Left renal pelvis (tissue), 4 donors: Measurements from ENCODE around the gene TXLNG. TPM values are rescaled to one million over a fixed set of nuclear protein-coding genes. Genes with fewer than 3 reads are reported as not detected.
"Not testable (repeated sequence)": the region's sequence is repeated elsewhere in the genome, so short reads cannot be mapped to it uniquely, and the experiment has no call there.

Experiments
- DNase-seq, 4 donors: peaks; one replicate each; pipeline ENCODE4 v3.0.0-alpha.2; 2013; ENCODE audit warnings: low read depth in 4 of 4, low spot score in 3 of 4
- polyA plus RNA-seq, 4 donors: library from polyadenylated mRNA; unstranded; fragments of 120-200 nt; gene quantifications; one replicate each; pipeline ENCODE4 v1.2.1, GENCODE V29; 2013; ENCODE audit not compliant: insufficient read length in 4 of 4

The TXLNG gene
- polyA plus RNA-seq, result 10 to 100 TPM; 13.9 to 17.7 (median 16.5) TPM

DNA sequence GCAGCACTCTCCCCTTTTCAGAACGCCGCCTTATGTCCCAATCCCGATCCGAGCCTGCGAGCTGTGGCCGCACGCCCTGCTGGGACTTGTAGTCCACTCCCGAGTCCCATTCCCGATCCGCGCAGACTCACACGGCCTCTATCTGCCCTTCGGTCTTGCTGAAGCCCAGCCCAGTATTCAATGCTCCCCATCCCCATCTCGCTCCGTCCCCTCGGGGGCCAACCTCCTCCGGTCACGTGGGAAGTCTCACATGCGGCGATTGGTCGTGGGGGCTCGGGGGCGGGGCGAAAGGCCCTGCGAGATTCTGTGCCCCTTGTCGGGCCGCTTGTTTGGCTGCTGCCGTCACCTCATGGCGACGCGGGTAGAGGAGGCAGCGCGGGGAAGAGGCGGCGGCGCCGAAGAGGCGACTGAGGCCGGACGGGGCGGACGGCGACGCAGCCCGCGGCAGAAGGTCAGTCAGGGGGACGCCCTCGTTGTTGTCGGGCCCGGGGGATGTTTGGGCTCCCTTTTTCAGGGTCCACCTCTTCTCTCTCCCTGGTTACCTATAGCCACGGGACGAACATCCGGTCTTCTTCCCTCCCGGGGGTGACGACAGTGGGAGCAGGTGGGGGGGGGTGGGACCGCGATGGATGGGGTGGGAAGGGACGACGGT is at the start of gene TXLNG:
Gene TXLNG, plus strand, starts transcription at position 328 of the 652 bp plus-strand sequence. Its CDS starts 22 bp downstream, at position 350.
- DNase-seq, result peak; percentile 83 to 93 (median 88)

DNA sequence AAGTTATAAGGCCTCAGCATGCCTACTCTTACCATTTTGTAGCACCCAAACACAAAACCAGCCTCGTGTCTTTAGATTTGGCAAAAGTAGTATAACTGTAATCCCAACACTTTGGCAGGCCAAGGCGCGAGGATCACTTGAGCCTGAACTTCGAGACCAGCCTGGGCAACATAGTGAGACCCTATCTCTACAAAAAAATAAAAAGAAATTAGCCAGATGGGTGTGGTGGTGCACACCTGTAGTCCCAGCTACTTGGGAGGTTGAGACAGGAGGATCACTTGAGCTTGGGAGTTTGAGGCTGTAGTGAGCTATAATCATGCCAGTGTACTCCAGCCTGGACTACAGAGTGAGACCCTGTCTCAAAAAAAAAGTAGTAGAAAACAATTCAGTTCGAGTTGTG is 49.2 kb upstream of the TXLNG start:
- DNase-seq, result no peak

DNA sequence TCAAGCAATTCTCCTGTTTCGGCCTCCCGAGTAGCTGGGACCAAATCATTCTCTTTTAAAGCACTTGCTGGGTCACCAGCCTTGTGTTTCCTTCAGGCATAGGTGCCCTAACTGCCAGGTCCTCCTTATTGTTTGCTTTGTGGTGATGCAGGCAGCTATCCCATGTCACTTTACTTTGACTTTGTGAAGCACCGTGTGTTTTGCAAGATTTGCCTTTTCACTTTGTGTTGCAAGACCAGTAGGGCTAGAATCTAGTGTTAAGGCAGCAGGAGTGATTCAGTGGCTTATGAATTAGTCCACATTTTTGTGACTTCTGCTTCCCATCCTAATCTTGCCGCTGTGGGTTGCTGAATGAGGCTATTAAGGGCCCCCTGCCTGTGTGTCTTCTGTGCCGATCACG is 46.7 kb upstream of the TXLNG start:
- DNase-seq, result no peak

DNA sequence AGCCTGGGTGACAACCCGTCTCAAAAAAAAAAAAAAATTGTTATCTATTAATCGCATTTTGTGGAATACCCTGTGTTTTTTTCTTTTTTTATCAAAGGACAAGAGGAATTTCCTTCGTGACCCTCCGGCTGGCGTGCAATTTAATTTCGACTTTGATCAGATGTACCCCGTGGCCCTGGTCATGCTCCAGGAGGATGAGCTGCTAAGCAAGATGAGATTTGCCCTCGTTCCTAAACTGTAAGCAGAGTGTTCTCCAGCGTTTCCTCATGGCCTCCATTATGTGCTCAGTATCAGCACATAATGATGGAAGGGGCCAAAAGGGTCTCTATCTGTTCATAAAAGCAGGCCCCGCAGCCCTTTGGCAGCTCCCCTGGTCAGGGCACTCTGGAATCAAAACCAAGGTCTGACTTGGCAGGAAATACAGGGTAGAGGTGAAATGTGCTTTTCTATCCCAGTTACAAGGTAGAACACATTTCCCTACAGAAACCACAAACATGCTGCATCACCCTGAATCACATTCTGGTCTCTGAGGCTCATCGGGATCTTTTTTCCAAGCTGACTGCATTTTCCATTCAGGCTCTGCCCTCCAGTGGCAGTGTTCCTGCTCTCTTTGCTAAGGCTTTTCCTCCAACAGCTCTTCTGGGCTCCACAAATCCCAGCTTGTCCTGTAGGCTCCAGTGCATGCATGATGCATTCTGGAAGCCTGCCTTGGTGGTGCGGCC is 42.5 kb upstream of the TXLNG start:
- DNase-seq, result no peak

DNA sequence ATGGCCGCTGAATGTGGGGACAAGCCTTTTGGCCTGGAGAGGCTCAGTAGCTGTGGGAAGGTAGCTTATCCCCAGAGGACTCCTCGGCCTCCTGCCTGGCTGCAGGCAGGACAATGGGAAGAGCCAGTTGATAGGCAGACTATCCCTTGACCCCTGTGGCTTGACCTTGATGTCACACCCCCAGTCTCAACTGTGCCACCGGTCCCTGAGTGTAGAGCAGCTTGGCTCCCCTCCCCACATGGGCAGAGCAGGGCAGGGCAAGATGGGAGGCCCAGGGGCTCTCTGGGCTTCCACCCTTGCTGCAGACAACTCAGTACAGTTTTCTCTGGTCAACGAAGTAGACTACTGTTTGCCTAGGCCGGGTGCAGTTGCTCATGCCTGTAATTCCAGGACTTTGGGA is 41.2 kb upstream of the TXLNG start:
- DNase-seq, result no peak

DNA sequence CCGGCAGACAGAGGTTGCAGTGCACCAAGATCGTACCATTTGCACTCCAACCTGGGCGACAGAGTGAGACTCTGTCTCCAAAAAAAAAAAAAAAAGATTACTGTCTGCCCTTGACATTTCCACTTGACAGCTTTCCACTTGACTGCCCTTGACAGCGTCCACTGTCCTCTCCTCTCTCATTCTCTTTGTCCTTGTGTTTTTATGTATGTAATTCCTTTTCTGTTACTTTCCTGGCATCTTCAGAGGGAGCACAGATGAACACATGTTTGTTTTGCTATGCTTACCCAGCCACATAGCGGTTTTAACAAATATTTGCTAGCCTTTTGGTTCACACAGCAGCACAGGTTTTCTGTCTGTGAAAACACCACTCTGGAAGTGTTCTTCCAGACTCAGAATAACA is 40.6 kb upstream of the TXLNG start:
- DNase-seq, result no peak

DNA sequence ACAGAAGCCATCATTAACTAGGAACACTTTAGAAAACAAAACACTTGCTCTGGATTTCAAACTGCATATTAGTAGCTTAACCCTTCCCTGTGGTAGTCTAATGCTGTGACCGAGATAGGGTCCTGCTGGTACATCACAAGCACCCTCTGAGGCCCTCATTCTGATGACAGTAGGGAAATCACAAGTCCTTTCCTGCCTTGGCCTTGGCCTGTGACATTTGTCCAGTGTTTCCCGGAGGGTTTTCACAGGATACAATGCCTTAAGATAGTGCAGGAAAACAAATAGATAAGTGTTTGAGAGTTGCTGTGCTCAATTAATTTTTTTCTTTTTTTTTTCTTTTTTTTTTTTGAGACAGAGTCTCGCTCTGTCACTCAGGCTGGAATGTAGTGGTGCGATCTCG is 37.8 kb upstream of the TXLNG start:
- no peak for DNase-seq

DNA sequence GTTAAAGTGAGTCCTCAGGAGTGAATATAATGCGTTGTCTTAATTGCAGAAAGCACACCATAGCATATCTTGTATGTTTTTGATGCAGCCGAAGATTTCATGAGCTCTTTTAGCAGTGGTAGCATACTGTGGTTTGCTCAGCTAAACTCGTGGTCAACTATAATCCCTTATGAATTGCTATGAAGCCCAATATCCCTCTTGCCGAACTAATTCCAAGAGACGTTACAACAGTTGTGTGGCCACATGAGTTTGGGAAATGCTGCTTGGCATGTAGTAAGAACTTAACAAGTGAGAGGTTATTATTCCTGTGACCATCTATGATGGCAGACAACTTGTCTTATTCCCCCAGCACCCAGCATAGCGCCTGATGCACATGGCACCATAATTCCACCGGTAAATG is 36.1 kb upstream of the TXLNG start:
- no peak for DNase-seq

DNA sequence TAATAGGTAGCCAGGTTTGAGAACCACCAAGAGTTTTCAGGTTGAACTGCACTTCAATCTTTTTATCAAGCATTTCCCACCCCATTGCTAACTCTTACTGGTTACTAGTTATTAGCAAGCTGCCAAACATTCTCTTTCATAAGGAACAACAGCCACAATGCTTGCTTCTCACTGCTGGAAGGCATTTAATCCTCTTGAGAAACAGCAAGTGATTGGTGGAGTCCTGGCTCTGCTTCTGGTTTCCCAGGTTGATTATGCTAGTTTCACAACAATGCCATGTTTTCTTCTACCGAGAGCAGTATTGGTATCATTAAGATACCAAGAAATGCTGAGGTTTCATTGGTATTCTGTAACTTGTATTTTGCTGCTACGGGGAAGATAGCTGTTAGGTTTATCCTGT is 32.2 kb upstream of the TXLNG start:
- no peak for DNase-seq

DNA sequence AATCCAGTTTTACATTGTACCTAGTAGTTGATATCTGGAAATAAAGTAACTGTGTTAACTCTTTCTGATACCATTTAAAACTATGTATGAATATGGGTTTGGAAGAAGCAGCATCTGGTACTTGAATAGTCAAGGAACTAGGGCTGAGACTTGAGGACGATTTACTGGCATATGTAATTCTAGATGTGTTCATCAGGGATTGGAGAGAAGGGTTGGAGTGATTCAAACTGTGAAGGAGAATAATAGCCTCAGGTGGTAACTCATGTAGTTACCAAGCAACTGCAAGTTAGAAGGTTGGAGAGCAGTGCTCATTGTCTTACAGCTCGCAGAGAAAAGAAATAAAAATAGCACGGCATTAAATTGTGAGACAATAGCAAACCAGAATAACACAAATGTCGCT is 29.5 kb upstream of the TXLNG start:
- DNase-seq, result no peak

DNA sequence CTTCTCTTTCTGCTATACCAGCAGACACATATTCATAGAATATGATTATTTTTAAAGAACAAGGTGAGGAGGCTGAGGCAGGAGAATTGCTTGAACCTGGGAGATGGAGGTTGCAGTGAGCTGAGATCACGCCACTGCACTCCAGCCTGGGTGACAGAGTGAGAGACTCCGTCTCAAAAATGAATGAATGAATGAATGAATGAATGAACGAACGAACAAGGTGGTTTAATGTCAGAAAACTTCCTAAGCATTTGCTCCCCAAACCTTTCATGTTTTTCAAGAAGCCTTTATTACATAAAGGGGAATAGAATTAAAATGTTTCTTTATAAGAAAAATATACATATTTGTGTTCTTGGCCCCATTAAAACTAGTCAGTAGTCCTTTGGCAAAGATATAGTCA is 24.8 kb upstream of the TXLNG start:
- not testable (repeated sequence) for DNase-seq

DNA sequence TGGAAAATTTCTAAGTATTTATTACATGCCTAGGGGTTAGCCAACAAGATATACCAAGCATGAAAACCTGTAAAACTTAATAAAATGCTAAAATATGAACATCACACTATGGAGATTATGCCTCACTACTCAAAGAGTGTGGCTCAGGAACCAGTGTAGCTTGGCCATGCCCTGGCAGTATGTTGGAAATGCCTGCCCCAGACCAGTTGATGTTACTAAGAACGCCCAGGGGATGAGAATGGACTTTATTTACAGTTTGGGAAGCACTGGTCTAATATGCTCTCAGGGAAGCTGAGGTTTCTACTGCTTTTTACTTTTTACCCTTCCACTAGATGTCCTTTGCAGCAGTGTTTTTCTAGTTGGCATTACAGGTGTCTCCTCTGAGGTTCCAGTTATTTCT is 23.7 kb upstream of the TXLNG start:
- no peak for DNase-seq

DNA sequence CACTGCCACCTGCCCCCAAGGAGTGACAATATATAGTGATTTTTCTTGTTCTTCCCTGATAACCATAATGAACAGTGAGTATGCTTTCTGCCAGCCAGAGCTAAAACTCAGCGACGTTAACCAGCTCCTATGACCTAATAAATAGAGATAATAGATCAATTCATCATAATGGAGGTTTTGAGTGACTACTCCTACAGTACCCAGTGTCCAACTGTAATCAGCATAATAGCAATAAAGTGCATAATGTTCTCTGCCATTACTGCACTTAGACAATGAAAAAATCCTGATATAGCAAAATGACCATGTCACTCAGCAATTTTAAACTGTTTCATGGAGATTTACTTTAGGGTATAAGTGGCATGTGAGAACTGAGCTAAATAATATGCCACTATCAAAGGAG is 20.7 kb upstream of the TXLNG start:
- no peak for DNase-seq

DNA sequence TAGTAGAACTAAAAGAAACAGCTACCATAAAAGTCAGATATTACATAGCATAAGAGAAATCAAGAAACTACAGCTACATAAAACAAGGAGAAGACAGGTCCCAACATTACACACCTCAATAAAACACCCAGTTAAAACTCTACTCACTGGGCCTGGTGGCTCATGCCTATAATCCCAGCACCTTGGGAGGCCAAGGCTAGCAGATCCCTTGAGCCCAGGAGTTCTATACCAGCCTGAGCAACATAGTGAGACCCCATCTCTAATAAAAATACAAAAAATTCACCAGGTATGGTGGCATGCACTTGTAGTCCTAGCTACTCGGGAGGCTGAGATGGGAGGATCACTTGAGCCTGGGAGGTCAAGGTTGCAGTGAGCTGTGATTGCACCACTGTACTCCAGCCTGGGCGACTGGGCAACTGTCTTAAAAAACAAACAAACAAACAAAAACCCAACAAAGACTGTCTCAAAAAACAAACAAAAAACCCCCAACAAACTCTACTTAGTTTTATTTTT is 15.2 kb upstream of the TXLNG start:
- no peak for DNase-seq

DNA sequence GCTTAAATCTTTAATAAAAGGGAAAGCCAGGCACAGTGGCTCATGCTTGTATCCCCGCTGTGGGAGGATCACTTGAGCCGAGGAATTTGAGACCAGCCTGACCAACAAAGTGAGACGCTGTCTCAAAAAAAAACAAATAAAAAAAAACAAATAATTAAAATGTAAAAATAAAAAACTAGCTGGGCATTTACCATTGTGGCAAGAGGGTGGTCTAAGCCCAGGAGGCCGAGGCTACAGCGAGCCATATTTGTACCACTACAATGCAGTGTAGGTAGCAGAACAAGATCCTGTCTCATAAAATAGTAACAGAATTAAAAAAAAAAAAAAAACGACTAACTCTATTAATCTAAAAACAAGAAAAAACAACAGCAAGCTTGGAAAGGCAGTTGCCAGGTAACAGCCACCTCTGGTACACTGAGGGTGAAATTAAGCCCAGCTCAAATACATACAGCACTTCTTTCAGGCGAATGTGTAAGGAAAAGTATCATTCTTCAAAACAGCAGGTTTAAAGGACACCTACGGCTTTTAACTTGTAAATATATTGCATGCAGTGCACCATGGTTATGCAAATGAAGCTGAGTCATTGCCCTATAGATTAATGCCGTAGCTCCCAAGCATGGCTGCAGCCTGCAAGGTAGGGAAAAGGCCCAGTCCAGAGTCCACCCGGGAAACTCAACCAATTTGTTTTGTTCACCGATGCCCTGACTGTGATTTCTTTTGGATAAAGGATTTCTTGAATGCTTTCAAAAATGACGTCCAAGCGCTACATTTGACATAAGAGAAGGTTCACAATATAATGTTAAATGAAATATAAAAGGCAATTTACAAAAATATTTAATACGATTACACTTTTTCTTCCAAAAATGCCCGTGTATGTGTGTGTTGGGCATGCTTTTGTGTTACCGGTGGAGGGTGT is 14.5 kb upstream of the TXLNG start:
- DNase-seq, result peak in 3 of 4 donors; percentile 11 to 32 (median 14)

DNA sequence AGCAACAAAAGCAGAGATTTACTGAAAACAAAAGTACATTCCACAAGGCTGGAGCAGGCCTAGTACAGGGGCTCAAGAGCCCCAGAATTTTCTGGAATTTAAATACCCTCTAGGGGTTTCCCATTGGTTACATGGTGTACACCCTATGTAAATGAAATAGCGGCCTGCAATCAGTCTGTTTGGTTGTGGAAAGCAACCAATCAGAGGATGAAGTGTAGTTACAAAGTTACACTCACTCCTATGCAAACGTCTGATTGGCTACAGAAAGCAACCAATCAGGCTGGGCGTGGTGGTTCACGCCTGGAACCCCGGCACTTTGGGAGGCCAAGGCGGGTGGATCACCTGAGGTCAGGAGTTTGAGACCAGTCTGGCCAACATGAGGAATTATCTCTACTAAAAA is 13.8 kb upstream of the TXLNG start:
- no peak for DNase-seq

DNA sequence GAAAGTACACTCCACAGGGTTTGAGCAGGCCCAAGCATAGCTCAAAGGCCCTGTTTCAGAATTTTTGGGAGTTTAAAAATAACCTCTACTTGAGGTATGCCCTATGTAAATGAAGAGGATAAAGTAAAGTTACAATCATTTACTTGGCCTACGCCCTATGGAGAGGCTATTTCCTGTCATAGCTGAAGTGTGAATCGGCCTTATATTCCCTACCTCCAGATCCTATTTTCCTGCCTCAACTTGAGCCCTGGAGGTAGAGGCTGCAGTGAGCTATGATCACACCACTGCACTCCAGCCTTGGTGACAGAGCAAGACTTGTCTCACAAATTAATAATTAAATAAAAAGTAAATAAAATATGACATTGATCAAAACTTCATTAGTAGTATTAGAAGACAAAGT is 11.5 kb upstream of the TXLNG start:
- no peak for DNase-seq

DNA sequence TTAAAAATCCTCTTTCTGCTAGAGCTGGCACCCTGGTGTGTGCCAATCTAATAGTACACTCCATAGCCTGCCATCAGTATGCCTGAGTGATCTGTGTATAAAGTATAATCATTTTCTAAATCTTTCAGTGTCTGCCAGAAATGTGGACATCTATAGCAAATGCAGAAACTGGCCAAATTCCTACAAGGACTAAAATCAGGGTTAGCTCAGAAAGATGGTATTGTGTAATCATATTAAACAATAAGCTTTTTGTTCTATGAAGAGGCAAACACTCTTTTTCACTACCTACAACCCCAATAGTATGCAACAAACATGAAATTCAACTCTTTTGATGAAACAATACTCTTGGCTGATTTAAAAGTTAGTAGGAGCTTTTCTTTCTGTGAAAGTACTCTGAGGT is 7.7 kb upstream of the TXLNG start:
- DNase-seq, result no peak

DNA sequence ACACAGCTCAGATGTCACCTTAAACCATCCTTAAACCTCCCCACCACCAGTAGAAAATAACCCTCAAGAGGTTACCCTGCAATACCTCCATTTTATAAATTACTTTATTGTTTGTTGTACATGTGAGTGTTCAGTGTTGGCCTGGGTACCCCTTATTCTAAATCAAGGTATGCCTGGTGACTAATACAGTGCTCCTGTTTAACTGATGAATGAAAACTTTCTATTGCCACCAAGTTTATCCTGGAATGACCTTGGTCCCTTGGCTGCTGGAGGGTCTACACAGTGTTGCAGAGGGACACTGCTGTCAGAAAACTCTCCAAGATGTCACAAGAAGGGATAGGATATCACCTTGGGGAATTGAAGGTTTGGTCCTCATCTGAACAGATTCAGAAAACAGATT is 7.3 kb upstream of the TXLNG start:
- DNase-seq, result no peak

DNA sequence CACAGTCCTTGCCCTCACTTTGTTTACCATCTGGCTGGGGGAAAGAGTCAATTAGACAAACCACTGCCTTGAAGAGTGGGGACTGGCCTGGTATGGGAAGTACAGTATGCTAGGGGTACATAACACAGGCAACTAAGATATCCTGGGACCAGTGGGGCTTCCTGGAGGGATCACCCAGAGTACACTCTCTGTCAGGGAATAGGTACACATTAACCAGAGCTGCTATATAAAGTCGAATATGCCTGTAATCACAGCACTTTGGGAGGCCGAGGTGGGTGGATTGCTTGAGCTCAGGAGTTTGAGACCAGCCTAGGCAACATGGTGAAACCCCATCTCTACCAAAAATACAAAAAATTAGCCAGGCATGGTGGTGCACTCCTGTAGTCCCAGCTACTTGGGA is 6.5 kb upstream of the TXLNG start:
- not testable (repeated sequence) for DNase-seq

DNA sequence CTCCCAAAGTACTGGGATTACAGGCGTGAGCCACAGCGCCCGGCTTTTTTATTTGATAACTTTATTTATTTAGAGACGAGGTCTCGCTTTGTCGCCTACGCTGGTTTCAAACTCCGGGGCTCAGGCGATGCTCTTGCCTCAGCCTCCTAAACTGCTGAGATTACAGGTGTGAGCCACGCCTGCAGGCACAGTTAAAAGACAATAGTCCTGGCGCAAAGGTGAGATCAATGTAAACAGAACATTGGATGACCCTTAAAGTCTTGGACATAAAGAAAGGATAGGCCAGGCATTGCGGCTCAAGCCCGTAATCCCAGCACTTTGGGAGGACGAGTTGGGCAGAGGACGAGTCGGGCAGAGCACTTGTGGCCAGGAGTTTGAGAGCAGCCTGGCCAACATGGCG is 2.8 kb upstream of the TXLNG start:
- no peak for DNase-seq
